OCI-LY7 (cell line): ENCODE results near the gene TKFC. TPM values are rescaled to one million over a fixed set of nuclear protein-coding genes. Genes with fewer than 3 reads are reported as not detected.

Experiments used
- BruUV-seq: library from RNA; stranded (reverse); fragments of 400-500 nt; replicated peaks from 2 replicates; lab custom pipeline; 2021; lab: Mats Ljungman, UMichigan
- CTCF ChIA-PET: fragments of 300-600 bp; sonication (Branson Sonifier 250); formaldehyde crosslinking; loops from one replicate; lab custom pipeline; 2022; ENCODE audit warnings: antibody characterized with exemption; ENCODE audit not compliant: unreplicated experiment; lab: Charles Lee
- POLR2A ChIA-PET: fragments of 300-600 bp; sonication (Branson Sonifier 250); formaldehyde crosslinking; loops from one replicate; lab custom pipeline; 2022; ENCODE audit warnings: antibody characterized with exemption; lab: Charles Lee
- DNase-seq: peaks from one replicate; pipeline ENCODE4 v3.0.0-alpha.2; 2015; ENCODE audit warnings: low spot score
- H2AFZ ChIP-seq: fragments of 200-600 bp; sonication (generic), shearing (Covaris generic); 2 replicates; pipeline ENCODE4 v1.6.1; 2014; ENCODE audit warnings: mild to moderate bottlenecking, antibody characterized with exemption, low read length, moderate library complexity
- H3K27ac ChIP-seq: fragments of 200-600 bp; sonication (generic); 2 replicates; pipeline ENCODE4 v1.5.1; 2014; ENCODE audit warnings: mixed run types, low read depth, mild to moderate bottlenecking, moderate library complexity, low read length, inconsistent platforms; ENCODE audit not compliant: poor library complexity, severe bottlenecking
- H3K36me3 ChIP-seq: fragments of 200-600 bp; sonication (generic); 2 replicates; pipeline ENCODE4 v1.6.1; 2014; ENCODE audit warnings: mild to moderate bottlenecking, antibody characterized with exemption, low read length, moderate library complexity, mixed read lengths; ENCODE audit not compliant: insufficient read depth
- H3K4me1 ChIP-seq: fragments of 200-600 bp; sonication (generic); 2 replicates; pipeline ENCODE4 v1.5.1; 2014; ENCODE audit warnings: mild to moderate bottlenecking, low read length; ENCODE audit not compliant: insufficient read depth, poor library complexity, severe bottlenecking
- H3K4me2 ChIP-seq: fragments of 200-600 bp; sonication (generic); 2 replicates; pipeline ENCODE4 v1.6.1; 2014; ENCODE audit warnings: mild to moderate bottlenecking, low read length
- H3K4me3 ChIP-seq: fragments of 200-600 bp; sonication (generic); 2 replicates; pipeline ENCODE4 v1.5.1; 2014; ENCODE audit warnings: mild to moderate bottlenecking, low read depth, low read length; ENCODE audit not compliant: poor library complexity, severe bottlenecking
- H3K79me2 ChIP-seq: fragments of 200-600 bp; sonication (generic); 2 replicates; pipeline ENCODE4 v1.6.1; 2016; ENCODE audit warnings: low read depth, mild to moderate bottlenecking, low read length, moderate library complexity, mixed read lengths; ENCODE audit not compliant: insufficient read depth
- H3K9me2 ChIP-seq: fragments of 200-600 bp; sonication (generic); 2 replicates; pipeline ENCODE4 v1.6.1; 2016; ENCODE audit warnings: mild to moderate bottlenecking, low read length, mixed read lengths; ENCODE audit not compliant: insufficient read depth
- H3K9me3 ChIP-seq: fragments of 200-600 bp; sonication (generic); 2 replicates; pipeline ENCODE4 v1.6.1; 2014; ENCODE audit warnings: mild to moderate bottlenecking, mixed run types, low read length, mixed read lengths
- H4K20me1 ChIP-seq: fragments of 200-600 bp; sonication (generic); 2 replicates; pipeline ENCODE4 v1.6.1; 2014; ENCODE audit warnings: mild to moderate bottlenecking, antibody characterized with exemption, low read length, moderate library complexity, mixed read lengths; ENCODE audit not compliant: insufficient read depth
- EZH2phosphoT487 ChIP-seq: fragments of 200-600 bp; sonication (generic); IDR thresholded peaks from 2 replicates; pipeline ENCODE4 v1.6.1; 2018; ENCODE audit warnings: low read depth, borderline replicate concordance, mild to moderate bottlenecking, mixed run types, antibody characterized with exemption, low read length, moderate library complexity, mixed read lengths
- intact Hi-C: fragments of 100-400 bp; cut with micrococcal nuclease; formaldehyde crosslinking; loops from one replicate; pipeline ENCODE4 v1.10.0; 2022; ENCODE audit not compliant: unreplicated experiment
- total RNA-seq, 2 experiments: library from RNA; depleted of rRNA in 1 of 2; stranded (reverse); fragments of >200 nt in 1 of 2; shearing (Covaris generic) in 1 of 2; gene quantifications; 2 replicates each; pipeline ENCODE4 v1.2.3, GENCODE V29; 2014 to 2022
- TF ChIP-seq, protein P1 (sequence below): fragments of 200-600 bp; sonication (generic); conservative IDR thresholded peaks from 2 replicates; pipeline ENCODE4 v1.5.1; 2014; ENCODE audit warnings: mild to moderate bottlenecking, antibody characterized with exemption, low read length, moderate library complexity, mixed read lengths

TKFC gene
- total RNA-seq, 2 experiments from 2014 or later = 77.8 to 166 TPM

DNA sequence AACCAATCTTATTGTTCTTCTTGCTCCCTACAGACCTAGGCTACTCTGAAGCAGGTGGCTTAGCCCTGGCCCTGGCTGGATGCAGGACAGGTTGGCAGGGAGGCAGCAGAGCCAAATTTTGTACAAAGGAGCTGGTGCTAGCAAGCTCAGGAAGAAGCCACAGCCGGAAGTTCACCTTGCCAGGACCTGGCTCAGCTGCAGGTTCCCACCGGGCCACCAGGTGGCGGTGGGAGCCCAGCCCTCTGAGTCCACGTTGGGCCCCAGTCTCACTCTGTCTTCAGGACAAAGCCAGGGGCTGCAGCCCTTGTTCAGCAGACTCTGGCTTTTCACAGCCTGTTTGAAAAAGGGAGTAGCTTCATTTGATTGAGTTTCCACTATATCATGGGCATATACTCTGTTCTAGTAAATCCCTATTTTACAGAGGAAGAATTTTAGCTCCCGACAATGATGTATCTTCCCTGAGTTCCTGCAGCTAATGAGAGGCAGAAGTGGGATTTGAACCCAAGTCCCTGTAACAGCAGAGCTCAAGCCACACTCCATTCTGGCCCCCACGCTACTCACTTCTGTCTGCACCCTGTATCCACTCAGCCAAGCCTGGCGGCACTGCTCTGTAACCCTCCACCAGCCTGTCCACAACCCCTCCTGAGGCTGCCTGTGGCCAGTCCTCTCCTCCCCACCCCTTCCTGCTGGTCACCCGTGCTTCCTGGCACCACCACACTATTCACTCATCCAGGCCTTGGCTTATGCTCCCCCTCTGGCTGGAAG lies 3.3 kb downstream of the TKFC start:
- ChIA-PET CTCF (interaction anchor here (0.6 to 1.7 kb wide), 14 partner anchors 12 to 114 kb away, joined by 3 to 48 read pairs (median 4); partner anchors contain the start of genes CYB561A3 and TMEM138), POLR2A (interaction anchor here (0.5 to 4.9 kb wide), 19 partner anchors 12 to 434 kb away, joined by 3 to 80 read pairs (median 4); partner anchors contain the start of genes CYB561A3, TMEM138 and VWCE)
- H3K36me3 ChIP-seq = peaks cover 12% of the 10 kb centered on the region
- H4K20me1 ChIP-seq = peaks cover 7% of the 10 kb centered on the region
- intact Hi-C loops = loop anchor here (1.0 kb wide), 2 partner anchors 21 to 49 kb away; no protein-coding TSS in a partner anchor
- no peaks in the 10 kb centered on the region for H3K9me3 ChIP-seq
- peak; percentile 91 for DNase-seq
- H3K79me2 ChIP-seq = peaks cover 20% of the 10 kb centered on the region
- H2AFZ ChIP-seq = peak overlapping the region; percentile 61; the same call in 1 of the 2 replicates
- BruUV-seq = no TSS peak
- peak overlapping the region; percentile 56 for H3K4me2 ChIP-seq
- H3K4me1 ChIP-seq = peaks cover 39% of the 10 kb centered on the region
- no peaks in the 10 kb centered on the region for H3K9me2 ChIP-seq
- no peak overlapping the region for H3K4me3 ChIP-seq
- no peak for TF ChIP-seq EZH2phosphoT487
- TF ChIP-seq, protein P1, sequence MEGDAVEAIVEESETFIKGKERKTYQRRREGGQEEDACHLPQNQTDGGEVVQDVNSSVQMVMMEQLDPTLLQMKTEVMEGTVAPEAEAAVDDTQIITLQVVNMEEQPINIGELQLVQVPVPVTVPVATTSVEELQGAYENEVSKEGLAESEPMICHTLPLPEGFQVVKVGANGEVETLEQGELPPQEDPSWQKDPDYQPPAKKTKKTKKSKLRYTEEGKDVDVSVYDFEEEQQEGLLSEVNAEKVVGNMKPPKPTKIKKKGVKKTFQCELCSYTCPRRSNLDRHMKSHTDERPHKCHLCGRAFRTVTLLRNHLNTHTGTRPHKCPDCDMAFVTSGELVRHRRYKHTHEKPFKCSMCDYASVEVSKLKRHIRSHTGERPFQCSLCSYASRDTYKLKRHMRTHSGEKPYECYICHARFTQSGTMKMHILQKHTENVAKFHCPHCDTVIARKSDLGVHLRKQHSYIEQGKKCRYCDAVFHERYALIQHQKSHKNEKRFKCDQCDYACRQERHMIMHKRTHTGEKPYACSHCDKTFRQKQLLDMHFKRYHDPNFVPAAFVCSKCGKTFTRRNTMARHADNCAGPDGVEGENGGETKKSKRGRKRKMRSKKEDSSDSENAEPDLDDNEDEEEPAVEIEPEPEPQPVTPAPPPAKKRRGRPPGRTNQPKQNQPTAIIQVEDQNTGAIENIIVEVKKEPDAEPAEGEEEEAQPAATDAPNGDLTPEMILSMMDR = peak; percentile 98
- peak overlapping the region; percentile 56 for H3K27ac ChIP-seq

DNA sequence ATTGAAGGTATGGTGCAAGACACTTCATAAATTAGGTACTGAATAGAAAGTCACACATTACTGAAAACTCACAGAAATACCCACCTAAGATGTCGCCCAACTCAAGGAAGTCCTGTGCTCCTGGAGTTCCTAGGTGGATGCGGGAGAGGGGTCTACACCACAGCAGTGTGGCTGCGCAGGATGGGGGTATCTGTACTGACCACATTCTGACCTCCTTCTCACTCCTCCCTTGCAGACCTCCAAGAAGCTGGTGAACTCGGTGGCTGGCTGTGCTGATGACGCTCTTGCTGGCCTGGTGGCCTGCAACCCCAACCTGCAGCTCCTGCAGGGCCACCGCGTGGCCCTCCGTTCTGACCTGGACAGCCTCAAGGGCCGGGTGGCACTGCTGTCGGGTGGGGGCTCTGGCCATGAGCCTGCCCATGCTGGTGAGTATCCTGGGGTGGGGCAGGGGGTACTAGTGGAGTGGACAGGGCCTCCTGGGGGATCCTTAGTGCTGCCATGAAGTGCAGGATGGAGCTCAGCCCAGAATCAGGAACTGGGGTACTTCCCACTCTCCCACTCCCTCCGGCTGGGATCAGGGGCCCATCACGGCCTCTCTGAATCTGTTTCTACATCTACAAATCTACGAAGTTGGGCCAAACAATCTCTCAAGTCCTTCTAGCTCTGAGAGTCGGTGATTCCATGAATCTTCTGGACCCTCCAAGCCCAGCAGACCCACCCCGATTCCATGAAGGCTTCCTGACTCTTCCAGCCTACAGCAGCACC lies 4.9 kb downstream of the TKFC start:
- no peaks in the 10 kb centered on the region for H3K9me3 ChIP-seq
- ChIA-PET POLR2A (interaction anchor here (0.6 to 4.9 kb wide), 3 partner anchors 20 to 34 kb away, joined by 3 to 80 read pairs (median 5); partner anchors contain the start of genes CYB561A3 and TMEM138), CTCF (no interaction called here)
- no peaks in the 10 kb centered on the region for H4K20me1 ChIP-seq
- peaks cover 11% of the 10 kb centered on the region for H3K36me3 ChIP-seq
- H3K4me1 ChIP-seq = peaks cover 33% of the 10 kb centered on the region
- peaks cover 5% of the 10 kb centered on the region; the same call in 1 of the 2 replicates for H3K79me2 ChIP-seq
- no peak overlapping the region for H3K4me3 ChIP-seq
- H3K9me2 ChIP-seq = no peaks in the 10 kb centered on the region
- H3K27ac ChIP-seq = no peak overlapping the region
- intact Hi-C loops = no loop called here
- no peak overlapping the region for H2AFZ ChIP-seq
- H3K4me2 ChIP-seq = no peak overlapping the region
- no peak for DNase-seq
- BruUV-seq = no TSS peak
- TF ChIP-seq, protein P1 = no peak
- no peak for TF ChIP-seq EZH2phosphoT487
